Cardiac muscle cell (in vitro differentiated cells and primary cell): Measurements from ENCODE around the gene ARFGAP3. TPM values are rescaled to one million over a fixed set of nuclear protein-coding genes. Genes with fewer than 3 reads are reported as not detected.
"Not testable (repeated sequence)": the region's sequence is repeated elsewhere in the genome, so short reads cannot be mapped to it uniquely, and the experiment has no call there.

Experiments used
- DNase-seq, 2 donors: peaks; one replicate each; pipeline versions ENCODE4 v3.0.0 to v3.0.0-alpha.2; 2010 to 2017; ENCODE audit warnings: low read depth in 1 of 2, low spot score in 1 of 2
- H3K27ac ChIP-seq: fragments of 200-600 bp; sonication (generic); 2 replicates; pipeline ENCODE4 v1.5.1; 2016
- H3K27me3 ChIP-seq: fragments of 200-600 bp; sonication (generic); 2 replicates; pipeline ENCODE4 v1.6.0; 2016; ENCODE audit warnings: control low read depth
- H3K36me3 ChIP-seq: fragments of 200-600 bp; sonication (generic); 2 replicates; pipeline ENCODE4 v1.5.1; 2016; ENCODE audit warnings: control low read depth
- H3K4me1 ChIP-seq: fragments of 200-600 bp; sonication (generic); 2 replicates; pipeline ENCODE4 v1.8.1; 2017; ENCODE audit warnings: low read depth, mild to moderate bottlenecking, mixed run types
- H3K4me3 ChIP-seq: fragments of 200-600 bp; sonication (generic); 2 replicates; pipeline ENCODE4 v1.5.1; 2016; ENCODE audit warnings: mild to moderate bottlenecking
- H3K9me3 ChIP-seq: fragments of 200-600 bp; sonication (generic); 2 replicates; pipeline ENCODE4 v1.5.1; 2017; ENCODE audit warnings: low read depth, mild to moderate bottlenecking, control low read depth
- CTCF ChIP-seq: IDR thresholded peaks from 2 replicates; pipeline ENCODE4 v1.5.1; 2012; ENCODE audit warnings: low read depth, mild to moderate bottlenecking, low read length
- polyA plus RNA-seq: library from polyadenylated mRNA; unstranded; fragments of >200 nt; fragmentation: Nextera tagmentation; extraction: Ambion mirVana; gene quantifications from 2 replicates; pipeline ENCODE4 v1.2.1, GENCODE V29; 2016
- total RNA-seq: library from RNA; depleted of rRNA; stranded (reverse); fragments of >200 nt; gene quantifications from 2 replicates; pipeline ENCODE4 v1.2.3, GENCODE V29; 2016

ARFGAP3 gene
- total and polyA plus RNA-seq, 2 experiments from 2014 or later: 26.3 to 38.2 TPM

DNA sequence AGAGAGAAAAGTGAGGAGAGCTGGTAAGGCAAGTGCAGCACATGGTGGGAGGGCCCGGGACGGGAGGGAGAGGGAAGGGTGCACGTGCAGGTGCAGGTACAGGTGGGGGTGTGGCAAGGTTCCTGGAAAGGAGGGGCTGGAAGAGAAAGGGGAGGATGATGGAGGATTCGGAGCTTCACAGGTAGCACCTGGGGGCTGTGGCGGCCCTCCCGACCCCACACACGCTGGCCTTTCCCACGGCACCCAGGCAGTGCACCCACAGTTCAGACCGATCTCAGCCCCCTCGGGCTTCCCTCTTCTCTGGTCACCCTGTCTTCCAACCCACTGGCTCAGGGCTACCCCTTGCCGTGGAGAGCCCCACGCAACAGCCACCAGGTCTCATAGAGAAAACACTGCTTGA lies 69.1 kb downstream of the ARFGAP3 start:
- no peak for DNase-seq
- no peaks in the 10 kb centered on the region for H3K4me1 ChIP-seq
- H3K27me3 ChIP-seq: no peaks in the 10 kb centered on the region
- TF ChIP-seq CTCF: no peak
- no peak overlapping the region for H3K27ac ChIP-seq
- H3K9me3 ChIP-seq: no peaks in the 10 kb centered on the region
- no peak overlapping the region for H3K4me3 ChIP-seq
- no peaks in the 10 kb centered on the region for H3K36me3 ChIP-seq

- Histone ChIP-seq H3K4me1 (no peaks in the 10 kb centered on the region), H3K36me3 (no peaks in the 10 kb centered on the region), H3K27ac (no peak overlapping the region), H3K4me3 (no peak overlapping the region), H3K9me3 (no peaks in the 10 kb centered on the region), H3K27me3 (no peaks in the 10 kb centered on the region)
- no peak for DNase-seq
- no peak for TF ChIP-seq CTCF
Observed at GRCh38 chr22:42787357-42787736, 69.7 kb downstream of the ARFGAP3 start.

GRCh38 chr22:42786606-42787356 lies 70.3 kb downstream of the ARFGAP3 start:
- no peak overlapping the region for H3K27ac ChIP-seq
- DNase-seq: no peak
- H3K9me3 ChIP-seq: no peaks in the 10 kb centered on the region
- TF ChIP-seq CTCF: no peak
- H3K27me3 ChIP-seq: no peaks in the 10 kb centered on the region
- H3K4me3 ChIP-seq: no peak overlapping the region
- H3K36me3 ChIP-seq: no peaks in the 10 kb centered on the region
- no peaks in the 10 kb centered on the region for H3K4me1 ChIP-seq

GRCh38 chr22:42785706-42786499 lies 71.2 kb downstream of the ARFGAP3 start:
- DNase-seq: no peak
- TF ChIP-seq CTCF: no peak
- Histone ChIP-seq H3K4me1 (no peaks in the 10 kb centered on the region), H3K4me3 (no peak overlapping the region), H3K36me3 (no peaks in the 10 kb centered on the region), H3K27ac (no peak overlapping the region), H3K27me3 (no peaks in the 10 kb centered on the region), H3K9me3 (no peaks in the 10 kb centered on the region)

DNA sequence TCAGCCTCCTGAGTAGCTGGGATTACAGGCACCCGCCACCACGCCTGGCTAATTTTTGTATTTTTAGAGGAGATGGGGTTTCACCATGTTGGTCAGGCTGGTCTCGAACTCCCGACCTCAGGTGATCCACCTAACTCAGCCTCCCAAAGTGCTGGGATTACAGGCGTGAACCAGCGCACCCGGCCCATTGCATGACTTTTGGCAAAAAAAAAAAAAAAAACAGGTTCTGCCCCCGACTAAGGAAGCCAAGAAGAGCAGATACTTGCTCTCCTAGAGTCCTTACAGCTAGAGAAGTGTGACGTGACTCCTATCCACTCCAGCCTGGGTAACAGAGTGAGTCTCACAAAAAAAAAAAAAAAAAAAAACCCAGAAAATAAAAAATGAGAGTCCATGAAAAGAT lies 74.8 kb downstream of the ARFGAP3 start:
- not testable (repeated sequence) for H3K4me1 ChIP-seq, DNase-seq, H3K4me3 ChIP-seq, H3K36me3 ChIP-seq, H3K27me3 ChIP-seq, H3K27ac ChIP-seq, H3K9me3 ChIP-seq

DNA sequence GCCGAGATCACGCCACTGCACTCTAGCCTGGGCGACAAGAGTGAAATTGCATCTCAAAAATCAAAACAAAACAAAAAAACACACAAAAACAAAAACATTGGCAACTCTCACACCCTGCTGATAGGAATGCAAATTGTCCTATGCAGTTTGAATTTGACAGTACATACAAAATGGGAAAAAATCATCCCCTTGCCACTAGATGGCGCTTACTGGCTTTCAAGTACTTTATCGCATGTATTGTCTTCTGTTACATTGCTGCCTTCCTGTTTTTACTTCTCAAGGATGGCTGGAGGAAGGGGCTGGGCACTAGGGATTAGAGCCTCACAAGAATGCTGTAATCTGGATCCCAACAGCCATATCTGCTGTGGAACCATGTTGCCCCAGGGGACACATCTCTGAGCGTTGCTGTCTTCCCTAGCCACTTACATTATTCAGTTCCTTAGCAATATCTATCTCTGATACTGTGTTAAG lies 77.0 kb downstream of the ARFGAP3 start:
- no peak overlapping the region for H3K27ac ChIP-seq
- DNase-seq: peak; percentile 88 to 97
- TF ChIP-seq CTCF: peak; percentile 80
- H3K27me3 ChIP-seq: no peaks in the 10 kb centered on the region
- H3K4me1 ChIP-seq: no peaks in the 10 kb centered on the region
- no peak overlapping the region for H3K4me3 ChIP-seq
- no peaks in the 10 kb centered on the region for H3K36me3 ChIP-seq
- H3K9me3 ChIP-seq: no peaks in the 10 kb centered on the region
